ENCODE results near the gene PHETA1. TPM values are rescaled to one million over a fixed set of nuclear protein-coding genes. Genes with fewer than 3 reads are reported as not detected.

PHETA1 gene
- total and polyA plus RNA-seq, 10 of the 15 experiments (the other 5 are each of a cell fraction or from before 2014, with no cell fraction given), result 0.02 to 1.3 (median 0.51) TPM; not detected in 1

GRCh38 chr12:111312016-111312415 is 56.9 kb downstream of the PHETA1 start:
- H3K36me3 ChIP-seq (ENCODE audit: control insufficient read depth in 2 of 2, insufficient read depth in 2 of 2, low read length in 1 of 2), result no peaks in the 10 kb centered on the region
- H2AFZ ChIP-seq (ENCODE audit: control insufficient read depth, low read depth, low read length), result no peak overlapping the region
- no peaks in the 10 kb centered on the region for H3K27me3 ChIP-seq (replicated peaks in 1 of 2; ENCODE audit: control insufficient read depth in 2 of 2, insufficient read depth in 2 of 2, low read length in 1 of 2)
- ATAC-seq (no peak), DNase-seq (ENCODE audit: low read depth, low spot score) (no peak), FAIRE-seq (no peak)
- no peak overlapping the region for H3K9ac ChIP-seq (ENCODE audit: control insufficient read depth, insufficient read depth, low read length)
- ChIA-PET POLR2A (no interaction called here), SMC1A (ENCODE audit: uncharacterized antibody, unreplicated experiment) (no interaction called here), RAD21 (ENCODE audit: unreplicated experiment) (interaction anchor here (2.0 kb wide), 1 partner anchor 416 kb away, joined by 9 read pairs; no protein-coding TSS in a partner anchor), CTCF (interaction anchor here (1.2 to 2.4 kb wide), 3 partner anchors 41 to 417 kb away, joined by 3 to 14 read pairs (median 5); no protein-coding TSS in a partner anchor)
- intact Hi-C loops (cut with micrococcal nuclease; ENCODE audit: unreplicated experiment), result no loop called here
- H3K27ac ChIP-seq (ENCODE audit: control insufficient read depth, insufficient read depth), result no peak overlapping the region
- TF ChIP-seq MYC (IDR thresholded peaks at IDR 0.05; ENCODE audit: insufficient read depth, insufficient read length, insufficient replicate concordance, low read length, severe bottlenecking) (no peak), RELB (IDR thresholded peaks at IDR 0.05; ENCODE audit: low read depth) (no peak), HDGF (IDR thresholded peaks at IDR 0.05) (no peak), CHD4 (IDR thresholded peaks at IDR 0.05) (no peak), BHLHE40 (IDR thresholded peaks at IDR 0.05; ENCODE audit: borderline replicate concordance in 1 of 2, low read depth in 2 of 2, low read length in 1 of 2) (no peak), TCF3 (IDR thresholded peaks at IDR 0.05; ENCODE audit: borderline replicate concordance, insufficient read depth, low read depth, low read length) (no peak), ZBED1 (IDR thresholded peaks at IDR 0.05; ENCODE audit: borderline replicate concordance) (no peak), ZNF384 (IDR thresholded peaks at IDR 0.05; ENCODE audit: borderline replicate concordance, low read depth, low read length) (no peak), BMI1 (IDR thresholded peaks at IDR 0.05; ENCODE audit: borderline replicate concordance) (no peak), BACH1 (IDR thresholded peaks at IDR 0.05; ENCODE audit: borderline replicate concordance) (no peak), RAD21 (IDR thresholded peaks at IDR 0.05; ENCODE audit: insufficient read depth, low read depth, low read length) (no peak), STAT1 (conservative IDR thresholded peaks at IDR 0.05) (no peak), POLR2AphosphoS5 (IDR thresholded peaks at IDR 0.05; ENCODE audit: low read length) (no peak), TBL1XR1 (IDR thresholded peaks at IDR 0.05; ENCODE audit: low read depth, low read length) (no peak), JUNB (IDR thresholded peaks at IDR 0.05) (no peak), HDAC2 (IDR thresholded peaks at IDR 0.05) (no peak), YY1 (IDR thresholded peaks at IDR 0.05; ENCODE audit: low read depth, low read length) (no peak), IKZF2 (IDR thresholded peaks at IDR 0.05) (no peak)
- H3K4me1 ChIP-seq (ENCODE audit: control insufficient read depth, insufficient read depth, low read length), result no peaks in the 10 kb centered on the region
- no TSS peak for BruUV-seq (replicated peaks)
- no peaks in the 10 kb centered on the region for H3K79me2 ChIP-seq (ENCODE audit: control insufficient read depth, insufficient read depth, low read length)
- no peak overlapping the region for H3K4me2 ChIP-seq (ENCODE audit: control insufficient read depth, insufficient read depth)
- H3K4me3 ChIP-seq, result no peak overlapping the region
- in situ Hi-C loops (cut with MboI), result loop anchor here (5.0 kb wide), 3 partner anchors 290 to 415 kb away; no protein-coding TSS in a partner anchor
- WGBS (ENCODE audit: insufficient coverage, insufficient replicate concordance, low lambda C conversion rate, missing lambda C conversion rate), result 47% methylated on average over 13 of the region's 13 CpGs
- no peaks in the 10 kb centered on the region for H4K20me1 ChIP-seq (ENCODE audit: control insufficient read depth, insufficient read depth)
- no peaks in the 10 kb centered on the region; the same call in 2 of the 3 replicates for H3K9me3 ChIP-seq (replicated peaks; ENCODE audit: control insufficient read depth, insufficient read depth, low read length)

Data from GM12878 (cell line).